GM23248 (cell line): ENCODE data around the gene GRID2.

Source experiments
- EZH2 ChIP-seq: fragments of 200-600 bp; sonication (generic); IDR thresholded peaks from 2 replicates; pipeline ENCODE4 v1.6.1; 2018; ENCODE audit warnings: antibody characterized with exemption, mild to moderate bottlenecking; ENCODE audit not compliant: insufficient read depth, poor library complexity, severe bottlenecking
- EZH2phosphoT487 ChIP-seq: fragments of 200-600 bp; sonication (generic); IDR thresholded peaks from 2 replicates; pipeline ENCODE4 v1.6.1; 2018; ENCODE audit warnings: antibody characterized with exemption, moderate library complexity, mild to moderate bottlenecking, low read depth; ENCODE audit not compliant: insufficient read depth

DNA sequence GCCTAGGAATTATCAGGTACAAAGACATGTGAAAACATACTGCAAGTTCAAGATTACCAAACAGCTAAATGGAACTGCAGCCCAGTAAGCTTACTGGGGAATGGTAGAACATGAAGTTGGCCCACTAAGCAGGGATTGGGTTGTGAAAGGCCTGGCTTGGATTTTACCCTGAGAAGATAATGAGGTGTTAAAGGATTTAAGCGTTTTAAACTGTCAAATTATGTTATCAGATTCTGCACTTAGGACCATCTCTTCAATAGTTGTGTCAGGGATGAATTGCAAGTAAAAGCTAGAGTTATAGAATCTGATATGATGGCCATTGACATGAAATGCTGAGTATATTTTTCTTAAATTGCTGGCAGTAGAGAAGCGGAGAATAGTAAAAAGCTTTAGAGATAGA is 225.7 kb downstream of the GRID2 start:
- TF ChIP-seq EZH2 = no peak
- TF ChIP-seq EZH2phosphoT487 = no peak
